ENCODE measurements around the gene CTRL. TPM values are rescaled to one million over a fixed set of nuclear protein-coding genes. Genes with fewer than 3 reads are reported as not detected.

The CTRL gene
- total RNA-seq, 4 donors from 2014 or later = 2.4 to 5.3 (median 3.8) TPM

GRCh38 chr16:67967958-67968399 lies 36.3 kb upstream of the CTRL start:
- Histone ChIP-seq H3K27me3 (no peaks in the 10 kb centered on the region), H3K9me3 (no peaks in the 10 kb centered on the region), H3K4me1 (peaks cover 0 to 40% (median 7%) of the 10 kb centered on the region in 4 donors), H3K27ac (peak overlapping the region; percentile 88 to 96 (median 94)), H3K4me3 (peak overlapping the region; percentile 78 to 95 (median 92)), H3K36me3 (no peaks in the 10 kb centered on the region)
- TF ChIP-seq CTCF (IDR thresholded peaks at IDR 0.05) (no peak), POLR2A (IDR thresholded peaks at IDR 0.05) (no peak)
- no peak for DNase-seq

GRCh38 chr16:67967183-67967957 lies 35.7 kb upstream of the CTRL start:
- peaks cover 0 to 40% (median 7%) of the 10 kb centered on the region in 4 donors for H3K4me1 ChIP-seq
- H3K36me3 ChIP-seq = peaks cover 0 to 3% (median 0%) of the 10 kb centered on the region in 3 donors
- peak overlapping the region; percentile 78 to 95 (median 92) for H3K4me3 ChIP-seq
- no peaks in the 10 kb centered on the region for H3K9me3 ChIP-seq
- DNase-seq = peak in 1 of 3 donors; percentile 47
- H3K27me3 ChIP-seq = no peaks in the 10 kb centered on the region
- TF ChIP-seq POLR2A (IDR thresholded peaks at IDR 0.05) = no peak
- TF ChIP-seq CTCF (IDR thresholded peaks at IDR 0.05) = no peak
- peak overlapping the region; percentile 88 to 96 (median 94) for H3K27ac ChIP-seq

- Histone ChIP-seq H3K27ac (peak overlapping the region in 3 of 4 donors; percentile 88 to 96 (median 93)), H3K9me3 (no peaks in the 10 kb centered on the region), H3K4me3 (peak overlapping the region in 2 of 4 donors; percentile 78 to 90), H3K4me1 (peaks cover 0 to 46% (median 7%) of the 10 kb centered on the region in 4 donors), H3K27me3 (no peaks in the 10 kb centered on the region), H3K36me3 (peaks cover 0 to 10% (median 0%) of the 10 kb centered on the region in 3 donors)
- TF ChIP-seq CTCF (IDR thresholded peaks at IDR 0.05) (no peak), POLR2A (IDR thresholded peaks at IDR 0.05) (no peak)
- no peak for DNase-seq
Observed at GRCh38 chr16:67966549-67967182, 35.0 kb upstream of the CTRL start.

- peak overlapping the region in 2 of 4 donors; percentile 93 to 96 for H3K27ac ChIP-seq
- no peaks in the 10 kb centered on the region for H3K9me3 ChIP-seq
- H3K4me3 ChIP-seq = peak overlapping the region in 2 of 4 donors; percentile 78 to 90
- DNase-seq = no peak
- H3K4me1 ChIP-seq = peaks cover 0 to 51% (median 7%) of the 10 kb centered on the region in 4 donors
- peaks cover 0 to 17% (median 0%) of the 10 kb centered on the region in 3 donors for H3K36me3 ChIP-seq
- H3K27me3 ChIP-seq = no peaks in the 10 kb centered on the region
- TF ChIP-seq POLR2A (IDR thresholded peaks at IDR 0.05) (no peak), CTCF (IDR thresholded peaks at IDR 0.05) (no peak)
Observed at GRCh38 chr16:67965668-67966548, 34.2 kb upstream of the CTRL start.

GRCh38 chr16:67964477-67965131 lies 32.9 kb upstream of the CTRL start:
- no peak for DNase-seq
- H3K4me1 ChIP-seq = peaks cover 0 to 59% (median 7%) of the 10 kb centered on the region in 4 donors
- no peak overlapping the region for H3K27ac ChIP-seq
- TF ChIP-seq POLR2A (IDR thresholded peaks at IDR 0.05) (no peak), CTCF (IDR thresholded peaks at IDR 0.05) (no peak)
- H3K4me3 ChIP-seq = no peak overlapping the region
- H3K36me3 ChIP-seq = peaks cover 0 to 23% (median 0%) of the 10 kb centered on the region in 3 donors
- no peaks in the 10 kb centered on the region for H3K27me3 ChIP-seq
- H3K9me3 ChIP-seq = no peaks in the 10 kb centered on the region
